Measurements from ENCODE around the gene ABHD12B. TPM values are rescaled to one million over a fixed set of nuclear protein-coding genes. Genes with fewer than 3 reads are reported as not detected.

The ABHD12B gene
- total RNA-seq, 1 donor from 2014 or later, result not detected

DNA sequence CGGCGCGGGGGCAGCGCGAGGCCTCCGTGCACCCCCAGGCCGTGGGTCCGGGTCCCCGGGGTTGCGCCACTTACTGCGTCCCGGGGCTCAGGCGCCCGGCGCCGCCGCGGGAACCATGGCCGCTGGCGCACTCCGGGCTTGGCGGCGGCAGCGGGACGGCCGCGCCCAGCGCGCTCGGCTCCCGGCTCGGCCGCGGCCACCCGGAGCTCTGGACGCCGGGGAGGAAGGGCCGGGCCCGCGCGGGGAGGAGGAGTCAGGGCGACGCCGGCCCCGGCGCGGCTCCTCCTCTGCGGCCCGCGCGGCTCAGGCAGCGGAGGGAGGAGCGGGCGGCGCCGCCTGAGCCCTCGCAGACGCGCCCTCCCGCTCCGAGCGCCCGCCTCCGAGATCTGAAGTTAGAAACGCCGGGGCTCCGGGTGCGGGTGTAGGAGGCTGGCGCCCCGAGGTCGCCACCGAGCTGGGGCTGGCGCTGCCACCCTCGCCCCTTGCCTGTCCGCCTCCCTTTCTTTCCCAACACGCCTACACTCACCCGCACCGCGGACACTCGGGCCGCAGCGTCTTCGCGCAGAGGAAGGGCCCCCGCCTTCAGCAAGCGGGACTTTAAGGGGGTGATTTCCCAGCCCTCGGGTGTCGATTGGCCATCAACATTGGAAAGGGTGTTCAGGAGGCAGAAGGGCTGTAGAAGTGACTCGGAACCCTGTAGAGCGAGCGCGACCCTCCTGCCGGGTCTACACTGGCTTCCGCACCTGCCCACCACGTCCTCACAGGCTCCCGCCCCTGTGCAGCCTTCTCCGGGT lies 40.7 kb upstream of the ABHD12B start, which contains the start of gene NIN:
TSS of gene NIN (minus strand) at position 231 of the 794 bp plus-strand sequence. CDS start 9,106 bp downstream, outside the sequence.
- Histone ChIP-seq H3K27me3 (peaks cover 45% of the 10 kb centered on the region), H2AFZ (replicated peaks) (peak within 1 kb of the TSS; percentile 98), H4K20me1 (ENCODE audit: low read depth) (peaks cover 38% of the 10 kb centered on the region), H3K9ac (peak within 1 kb of the TSS; percentile 22), H3K79me2 (ENCODE audit: low read depth) (peaks cover 42% of the 10 kb centered on the region), H3K36me3 (no peaks in the 10 kb centered on the region), H3K4me3 (peak within 1 kb of the TSS; percentile 94), H3K4me1 (peaks cover 31% of the 10 kb centered on the region), H3K4me2 (peak within 1 kb of the TSS; percentile 84), H3K27ac (peak within 1 kb of the TSS; percentile 72), H3F3A (ENCODE audit: low read depth) (peaks cover 31% of the 10 kb centered on the region), H3K9me3 (ENCODE audit: low read depth) (no peaks in the 10 kb centered on the region)
- Mint-ChIP-seq H3K4me3 (peak within 1 kb of the TSS; percentile 98), H3K9me3 (no peaks in the 10 kb centered on the region), H3K27ac (peak within 1 kb of the TSS; percentile 98), H3K27me3 (ENCODE audit: insufficient read depth, low read depth) (peaks cover 7% of the 10 kb centered on the region), H3K4me1 (peaks cover 53% of the 10 kb centered on the region), H3K36me3 (peaks cover 7% of the 10 kb centered on the region)
- no peak for TF ChIP-seq EZH2 (IDR thresholded peaks at IDR 0.05)
- TF ChIP-seq, protein P1, sequence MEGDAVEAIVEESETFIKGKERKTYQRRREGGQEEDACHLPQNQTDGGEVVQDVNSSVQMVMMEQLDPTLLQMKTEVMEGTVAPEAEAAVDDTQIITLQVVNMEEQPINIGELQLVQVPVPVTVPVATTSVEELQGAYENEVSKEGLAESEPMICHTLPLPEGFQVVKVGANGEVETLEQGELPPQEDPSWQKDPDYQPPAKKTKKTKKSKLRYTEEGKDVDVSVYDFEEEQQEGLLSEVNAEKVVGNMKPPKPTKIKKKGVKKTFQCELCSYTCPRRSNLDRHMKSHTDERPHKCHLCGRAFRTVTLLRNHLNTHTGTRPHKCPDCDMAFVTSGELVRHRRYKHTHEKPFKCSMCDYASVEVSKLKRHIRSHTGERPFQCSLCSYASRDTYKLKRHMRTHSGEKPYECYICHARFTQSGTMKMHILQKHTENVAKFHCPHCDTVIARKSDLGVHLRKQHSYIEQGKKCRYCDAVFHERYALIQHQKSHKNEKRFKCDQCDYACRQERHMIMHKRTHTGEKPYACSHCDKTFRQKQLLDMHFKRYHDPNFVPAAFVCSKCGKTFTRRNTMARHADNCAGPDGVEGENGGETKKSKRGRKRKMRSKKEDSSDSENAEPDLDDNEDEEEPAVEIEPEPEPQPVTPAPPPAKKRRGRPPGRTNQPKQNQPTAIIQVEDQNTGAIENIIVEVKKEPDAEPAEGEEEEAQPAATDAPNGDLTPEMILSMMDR (IDR thresholded peaks at IDR 0.05), result no peak
- no peak for TF ChIP-seq EZH2phosphoT487 (IDR thresholded peaks at IDR 0.05)
- DNase-seq (ENCODE audit: low spot score), result peak; percentile 93

DNA sequence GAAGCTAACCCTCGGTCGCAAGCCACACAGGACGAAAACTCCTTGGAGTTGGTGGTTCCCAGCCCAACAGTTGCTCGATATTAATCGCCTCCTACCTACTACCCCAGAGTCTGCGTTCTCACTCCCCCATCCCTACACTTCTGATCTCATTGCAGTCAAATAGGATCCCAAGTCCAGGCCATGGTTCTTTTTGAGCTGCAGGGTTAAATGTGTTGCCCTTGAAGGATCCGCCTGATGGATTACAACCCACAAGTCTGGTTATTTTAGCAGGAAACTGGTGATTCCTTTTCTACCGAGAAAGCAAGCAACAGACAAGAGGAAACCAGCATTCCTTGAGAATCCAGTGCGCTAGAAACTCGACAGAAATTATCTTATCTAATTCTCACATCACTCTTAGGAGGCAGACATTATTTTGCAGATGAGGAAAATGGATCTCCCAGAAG lies 40.1 kb upstream of the ABHD12B start:
- H3K4me2 ChIP-seq, result peak overlapping the region; percentile 84
- peak overlapping the region; percentile 98 for H2AFZ ChIP-seq (replicated peaks)
- no peaks in the 10 kb centered on the region for H3K9me3 ChIP-seq (ENCODE audit: low read depth)
- H3K4me3 ChIP-seq, result peak overlapping the region; percentile 94
- H3K9ac ChIP-seq, result no peak overlapping the region
- H3K79me2 ChIP-seq (ENCODE audit: low read depth), result peaks cover 35% of the 10 kb centered on the region
- Mint-ChIP-seq H3K27me3 (ENCODE audit: insufficient read depth, low read depth) (peaks cover 7% of the 10 kb centered on the region), H3K4me3 (peak overlapping the region; percentile 97), H3K4me1 (peaks cover 51% of the 10 kb centered on the region), H3K36me3 (peaks cover 5% of the 10 kb centered on the region), H3K9me3 (no peaks in the 10 kb centered on the region), H3K27ac (peak overlapping the region; percentile 96)
- H3K36me3 ChIP-seq, result no peaks in the 10 kb centered on the region
- H3K27me3 ChIP-seq, result peaks cover 45% of the 10 kb centered on the region
- TF ChIP-seq, protein P1 (IDR thresholded peaks at IDR 0.05), result no peak
- TF ChIP-seq EZH2 (IDR thresholded peaks at IDR 0.05) (peak; percentile 36), EZH2phosphoT487 (IDR thresholded peaks at IDR 0.05) (no peak)
- DNase-seq (ENCODE audit: low spot score), result no peak
- H4K20me1 ChIP-seq (ENCODE audit: low read depth), result peaks cover 32% of the 10 kb centered on the region
- H3K27ac ChIP-seq, result no peak overlapping the region
- peaks cover 31% of the 10 kb centered on the region for H3F3A ChIP-seq (ENCODE audit: low read depth)
- peaks cover 25% of the 10 kb centered on the region for H3K4me1 ChIP-seq

DNA sequence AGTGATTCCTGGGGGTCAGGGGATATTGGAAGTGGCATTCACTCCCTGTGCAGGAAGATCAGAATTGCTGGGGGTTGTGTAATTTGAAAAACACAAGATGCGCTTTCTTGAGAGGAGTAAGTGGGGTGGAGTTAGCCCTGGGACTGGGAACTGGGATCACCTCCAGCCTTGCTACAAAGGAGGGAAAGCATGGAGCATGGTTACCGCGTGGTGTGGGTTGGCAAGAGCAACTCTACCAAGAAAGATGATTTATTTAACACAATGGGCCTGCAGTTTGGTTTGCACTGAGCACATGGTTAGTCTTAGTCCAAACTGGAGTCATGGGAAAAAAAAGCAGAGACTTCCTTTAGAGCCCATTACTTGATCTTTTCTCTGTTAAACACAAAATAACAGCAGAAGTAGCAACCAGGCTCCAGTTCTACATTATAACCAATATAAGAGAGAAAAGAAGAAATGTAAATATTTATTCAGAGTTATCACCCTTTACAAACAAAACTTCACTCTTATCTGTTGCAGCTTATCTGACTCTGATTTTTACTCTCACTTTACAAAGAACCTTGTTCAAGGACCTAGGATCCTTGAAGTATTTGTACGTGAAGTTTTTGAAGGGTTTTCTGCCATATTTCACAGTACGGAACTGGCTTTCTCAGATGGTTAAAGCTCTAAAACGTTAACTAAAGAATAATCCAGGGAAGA lies 38.8 kb upstream of the ABHD12B start:
- peaks cover 44% of the 10 kb centered on the region for H3K4me1 Mint-ChIP-seq
- no peaks in the 10 kb centered on the region for H3K9me3 Mint-ChIP-seq
- peaks cover 21% of the 10 kb centered on the region for H4K20me1 ChIP-seq (ENCODE audit: low read depth)
- no peaks in the 10 kb centered on the region for H3K9me3 ChIP-seq (ENCODE audit: low read depth)
- no peak overlapping the region for H3K9ac ChIP-seq
- no peak overlapping the region for H2AFZ ChIP-seq (replicated peaks)
- peaks cover 22% of the 10 kb centered on the region for H3K79me2 ChIP-seq (ENCODE audit: low read depth)
- H3K4me1 ChIP-seq, result peaks cover 17% of the 10 kb centered on the region
- H3K36me3 Mint-ChIP-seq, result no peaks in the 10 kb centered on the region
- no peak for TF ChIP-seq EZH2 (IDR thresholded peaks at IDR 0.05)
- TF ChIP-seq, protein P1 (IDR thresholded peaks at IDR 0.05), result no peak
- no peak for TF ChIP-seq EZH2phosphoT487 (IDR thresholded peaks at IDR 0.05)
- no peak overlapping the region for H3K27ac Mint-ChIP-seq
- H3K4me3 ChIP-seq, result no peak overlapping the region
- no peak for DNase-seq (ENCODE audit: low spot score)
- H3K27ac ChIP-seq, result no peak overlapping the region
- H3F3A ChIP-seq (ENCODE audit: low read depth), result peaks cover 31% of the 10 kb centered on the region
- peak overlapping the region; percentile 73 for H3K4me3 Mint-ChIP-seq
- peaks cover 44% of the 10 kb centered on the region for H3K27me3 ChIP-seq
- H3K4me2 ChIP-seq, result no peak overlapping the region
- H3K27me3 Mint-ChIP-seq (ENCODE audit: insufficient read depth, low read depth), result peaks cover 2% of the 10 kb centered on the region
- no peaks in the 10 kb centered on the region for H3K36me3 ChIP-seq

All from neural progenitor cell (in vitro differentiated cells).